CD8-positive, alpha-beta memory T cell (primary cell): ENCODE data around the gene DICER1. TPM values are rescaled to one million over a fixed set of nuclear protein-coding genes. Genes with fewer than 3 reads are reported as not detected.

ENCODE experiments used
- CTCF ChIA-PET: fragments of 350-600 bp; sonication (Branson Sonifier 250); formaldehyde crosslinking; loops from one replicate; lab custom pipeline; 2021; ENCODE audit warnings: antibody characterized with exemption; lab: Charles Lee
- POLR2A ChIA-PET: fragments of 350-600 bp; sonication (Branson Sonifier 250); formaldehyde crosslinking; loops from one replicate; lab custom pipeline; 2021; ENCODE audit warnings: antibody characterized with exemption; lab: Charles Lee
- DNase-seq, 5 donors: peaks; one replicate each; pipeline versions ENCODE4 v3.0.0 to v3.0.0-alpha.2; 2020 to 2022; ENCODE audit warnings: mixed read lengths in 1 of 5
- H3K27ac ChIP-seq: one replicate; pipeline ENCODE4 v1.7.0; 2013; ENCODE audit warnings: low read depth, mild to moderate bottlenecking, low read length, moderate library complexity
- H3K27me3 ChIP-seq: 2 replicates; pipeline ENCODE4 v1.7.0; 2013; ENCODE audit warnings: low read length, mild to moderate bottlenecking; ENCODE audit not compliant: insufficient read depth, poor library complexity, severe bottlenecking
- H3K36me3 ChIP-seq: 2 replicates; pipeline ENCODE4 v1.7.0; 2013; ENCODE audit warnings: mild to moderate bottlenecking, low read length, moderate library complexity; ENCODE audit not compliant: insufficient read depth
- H3K4me1 ChIP-seq: 2 replicates; pipeline ENCODE4 v1.7.0; 2013; ENCODE audit warnings: mild to moderate bottlenecking, low read length, moderate library complexity; ENCODE audit not compliant: insufficient read depth
- H3K4me3 ChIP-seq: 2 replicates; pipeline ENCODE4 v1.7.0; 2013; ENCODE audit warnings: mild to moderate bottlenecking, low read length
- H3K9me3 ChIP-seq: 2 replicates; pipeline ENCODE4 v1.7.0; 2013; ENCODE audit warnings: mild to moderate bottlenecking, low read length
- H3K27ac Mint-ChIP-seq, 8 donors: one replicate each; pipeline ENCODE4 v1.8.0; 2020 to 2021; ENCODE audit warnings: mixed read lengths in 8 of 8, mild to moderate bottlenecking in 6 of 8, inconsistent platforms in 3 of 8, moderate library complexity in 3 of 8
- H3K27me3 Mint-ChIP-seq, 2 donors: one replicate each; pipeline ENCODE4 v1.8.0; 2020 to 2021; ENCODE audit warnings: mixed read lengths in 2 of 2, mild to moderate bottlenecking in 1 of 2, moderate library complexity in 1 of 2
- H3K36me3 Mint-ChIP-seq, 3 donors: one replicate each; pipeline ENCODE4 v1.8.0; 2020 to 2021; ENCODE audit warnings: mixed read lengths in 3 of 3, inconsistent platforms in 1 of 3, mild to moderate bottlenecking in 1 of 3
- H3K4me1 Mint-ChIP-seq, 3 donors: one replicate each; pipeline ENCODE4 v1.8.0; 2020 to 2021; ENCODE audit warnings: mixed read lengths in 3 of 3, inconsistent platforms in 1 of 3, mild to moderate bottlenecking in 1 of 3
- H3K4me3 Mint-ChIP-seq, 7 donors: one replicate each; pipeline ENCODE4 v1.8.0; 2020 to 2021; ENCODE audit warnings: mixed read lengths in 7 of 7, mild to moderate bottlenecking in 6 of 7, moderate library complexity in 4 of 7, inconsistent platforms in 2 of 7
- H3K9me3 Mint-ChIP-seq, 5 donors: one replicate each; pipeline ENCODE4 v1.8.0; 2020 to 2022; ENCODE audit warnings: mixed read lengths in 5 of 5, mild to moderate bottlenecking in 3 of 5, moderate library complexity in 2 of 5, inconsistent platforms in 1 of 5
- polyA plus RNA-seq: library from polyadenylated mRNA; unstranded; fragments of 300-500 nt; fragmentation: Illumina TruSeq; gene quantifications from one replicate; pipeline ENCODE4 v1.2.3, GENCODE V29; 2021
- total RNA-seq, 2 experiments: library from RNA; stranded (reverse); gene quantifications; one replicate each; pipeline ENCODE4 v1.2.3, GENCODE V29; 2021

The DICER1 gene
- total and polyA plus RNA-seq, 3 experiments from 2014 or later, result 15.0 to 62.0 (median 57.9) TPM

- Histone ChIP-seq H3K9me3 (no peaks in the 10 kb centered on the region), H3K27me3 (no peaks in the 10 kb centered on the region), H3K4me3 (no peak overlapping the region), H3K27ac (no peak overlapping the region), H3K36me3 (no peaks in the 10 kb centered on the region), H3K4me1 (no peaks in the 10 kb centered on the region)
- Mint-ChIP-seq H3K27me3 (peaks cover 5 to 32% of the 10 kb centered on the region in 2 donors), H3K27ac (no peak overlapping the region), H3K4me3 (no peak overlapping the region), H3K4me1 (no peaks in the 10 kb centered on the region), H3K36me3 (no peaks in the 10 kb centered on the region), H3K9me3 (no peaks in the 10 kb centered on the region)
- DNase-seq, result no peak
- POLR2A ChIA-PET, result no interaction called here
- CTCF ChIA-PET, result no interaction called here
Observed at GRCh38 chr14:95040708-95041476, 116.4 kb downstream of the DICER1 start.

- Histone ChIP-seq H3K4me1 (no peaks in the 10 kb centered on the region), H3K9me3 (no peaks in the 10 kb centered on the region), H3K27me3 (no peaks in the 10 kb centered on the region), H3K27ac (no peak overlapping the region), H3K4me3 (no peak overlapping the region), H3K36me3 (no peaks in the 10 kb centered on the region)
- no peaks in the 10 kb centered on the region for H3K36me3 Mint-ChIP-seq
- no peaks in the 10 kb centered on the region for H3K9me3 Mint-ChIP-seq
- peaks cover 5 to 27% of the 10 kb centered on the region in 2 donors for H3K27me3 Mint-ChIP-seq
- CTCF ChIA-PET, result no interaction called here
- H3K4me3 Mint-ChIP-seq, result no peak overlapping the region
- no peak for DNase-seq
- H3K4me1 Mint-ChIP-seq, result no peaks in the 10 kb centered on the region
- H3K27ac Mint-ChIP-seq, result no peak overlapping the region
- POLR2A ChIA-PET, result no interaction called here
Observed at GRCh38 chr14:95039993-95040348, 117.4 kb downstream of the DICER1 start.

GRCh38 chr14:95039259-95039992, 117.9 kb downstream of the DICER1 start:
- H3K9me3 Mint-ChIP-seq, result no peaks in the 10 kb centered on the region
- CTCF ChIA-PET, result no interaction called here
- no peaks in the 10 kb centered on the region for H3K9me3 ChIP-seq
- H3K36me3 ChIP-seq, result no peaks in the 10 kb centered on the region
- H3K27ac Mint-ChIP-seq, result no peak overlapping the region
- no peaks in the 10 kb centered on the region for H3K4me1 ChIP-seq
- no peak overlapping the region for H3K4me3 Mint-ChIP-seq
- H3K4me3 ChIP-seq, result no peak overlapping the region
- H3K36me3 Mint-ChIP-seq, result no peaks in the 10 kb centered on the region
- POLR2A ChIA-PET, result no interaction called here
- H3K27ac ChIP-seq, result no peak overlapping the region
- H3K27me3 Mint-ChIP-seq, result peaks cover 5 to 26% of the 10 kb centered on the region in 2 donors
- no peak for DNase-seq
- no peaks in the 10 kb centered on the region for H3K4me1 Mint-ChIP-seq
- H3K27me3 ChIP-seq, result no peaks in the 10 kb centered on the region

- no peak overlapping the region for H3K4me3 ChIP-seq
- Mint-ChIP-seq H3K27ac (no peak overlapping the region), H3K9me3 (no peaks in the 10 kb centered on the region), H3K4me3 (no peak overlapping the region), H3K4me1 (no peaks in the 10 kb centered on the region), H3K36me3 (no peaks in the 10 kb centered on the region), H3K27me3 (peaks cover 5 to 26% of the 10 kb centered on the region in 2 donors)
- no peak for DNase-seq
- H3K4me1 ChIP-seq, result no peaks in the 10 kb centered on the region
- no peaks in the 10 kb centered on the region for H3K27me3 ChIP-seq
- ChIA-PET CTCF (no interaction called here), POLR2A (no interaction called here)
- H3K36me3 ChIP-seq, result no peaks in the 10 kb centered on the region
- H3K27ac ChIP-seq, result no peak overlapping the region
- no peaks in the 10 kb centered on the region for H3K9me3 ChIP-seq
Observed at GRCh38 chr14:95038521-95039250, 118.6 kb downstream of the DICER1 start.

- Mint-ChIP-seq H3K9me3 (peaks cover 0 to 4% (median 2%) of the 10 kb centered on the region in 5 donors), H3K27ac (no peak overlapping the region), H3K36me3 (no peaks in the 10 kb centered on the region), H3K27me3 (peaks cover 6 to 26% of the 10 kb centered on the region in 2 donors), H3K4me3 (no peak overlapping the region), H3K4me1 (no peaks in the 10 kb centered on the region)
- CTCF ChIA-PET, result no interaction called here
- Histone ChIP-seq H3K36me3 (no peaks in the 10 kb centered on the region), H3K9me3 (no peaks in the 10 kb centered on the region), H3K4me1 (no peaks in the 10 kb centered on the region), H3K27me3 (no peaks in the 10 kb centered on the region), H3K27ac (no peak overlapping the region), H3K4me3 (no peak overlapping the region)
- no peak for DNase-seq
- POLR2A ChIA-PET, result no interaction called here
Observed at GRCh38 chr14:95037273-95037672, 120.1 kb downstream of the DICER1 start.

Other genes with a start within 250 kb of the DICER1 start
- under 1 TPM; 0.29 to 0.72 TPM for gene CLMN, start 162.4 kb upstream of the DICER1 start, total RNA-seq
- gene CLMN, start 162.4 kb upstream of the DICER1 start, polyA plus RNA-seq, result 0.15 TPM